Measurements from ENCODE around the gene WNT3. TPM values are rescaled to one million over a fixed set of nuclear protein-coding genes. Genes with fewer than 3 reads are reported as not detected.

The WNT3 gene
- total and polyA plus RNA-seq, 2 donors (not counting 1 experiment from before 2014, with no cell fraction given): 0.86 to 1.4 TPM

DNA sequence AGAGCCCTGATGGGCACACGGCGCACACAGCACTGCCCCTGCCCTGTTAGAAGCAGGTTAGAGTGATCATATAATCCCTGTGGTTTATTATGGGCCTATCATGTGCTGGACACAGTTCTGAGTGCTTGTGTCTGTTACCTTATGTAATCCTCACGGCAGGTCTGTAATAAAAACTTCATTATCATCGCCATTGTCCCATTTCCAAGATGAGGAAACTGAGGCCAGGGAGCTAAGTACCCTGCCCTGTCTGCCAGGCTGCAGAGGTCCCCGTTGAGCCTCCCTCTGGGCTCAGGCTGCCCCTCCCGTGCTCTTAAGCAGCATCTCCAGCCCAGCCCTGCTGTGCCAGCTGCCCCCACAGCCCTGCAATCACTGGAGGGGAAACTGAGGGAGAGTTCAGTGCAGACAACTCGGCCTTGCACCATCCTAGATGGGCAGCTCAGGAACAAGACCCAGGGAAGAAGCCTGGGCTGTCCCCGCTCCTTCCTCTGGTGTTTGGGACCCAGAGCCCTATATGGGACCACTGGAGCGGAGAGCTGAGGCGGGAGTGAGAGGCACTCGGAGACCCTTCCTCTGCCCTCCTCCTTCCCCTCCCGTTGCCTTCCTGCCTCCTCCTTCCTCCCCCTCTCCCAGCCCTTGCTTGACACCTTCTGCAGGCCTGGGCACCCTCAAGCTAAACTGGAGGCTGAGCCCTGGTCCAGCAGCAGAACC, 42.0 kb downstream of the WNT3 start:
- DNase-seq (no peak), ATAC-seq (ENCODE audit: low read depth) (no peak)
- TF ChIP-seq CTCF (IDR thresholded peaks at IDR 0.05) (no peak), EZH2 (IDR thresholded peaks at IDR 0.05; ENCODE audit: borderline replicate concordance, insufficient read depth, low read depth, low read length, poor library complexity, severe bottlenecking) (no peak)
- peaks cover 20% of the 10 kb centered on the region for H3K4me1 Mint-ChIP-seq
- H3K27me3 ChIP-seq (replicated peaks in 1 of 4; ENCODE audit: control extremely low read depth in 1 of 4, control insufficient read depth in 3 of 4, insufficient read depth in 4 of 4, low read length in 3 of 4): peaks cover 0 to 11% (median 0%) of the 10 kb centered on the region in 4 experiments
- no peaks in the 10 kb centered on the region for H3K27me3 Mint-ChIP-seq
- H3K36me3 ChIP-seq (replicated peaks in 1 of 2; ENCODE audit: control extremely low read depth in 1 of 2, control insufficient read depth in 1 of 2, extremely low read depth in 1 of 2, insufficient read depth in 2 of 2, low read length in 1 of 2): no peaks in the 10 kb centered on the region
- H3K4me3 ChIP-seq (ENCODE audit: control extremely low read depth in 1 of 5, extremely low read depth in 1 of 5, insufficient read depth in 1 of 5, low read depth in 2 of 5, low read length in 4 of 5): no peak overlapping the region
- H3K9ac ChIP-seq (ENCODE audit: low read length): no peak overlapping the region
- no peak overlapping the region for H3K27ac Mint-ChIP-seq
- H4K20me1 ChIP-seq (ENCODE audit: control insufficient read depth, insufficient read depth, low read length, poor library complexity, severe bottlenecking): no peaks in the 10 kb centered on the region
- no peak overlapping the region for H3K27ac ChIP-seq (ENCODE audit: low read length in 2 of 2)
- no peak overlapping the region for H2AFZ ChIP-seq (ENCODE audit: insufficient read depth, low read depth, low read length, poor library complexity, severe bottlenecking)
- H3K4me2 ChIP-seq (replicated peaks; ENCODE audit: low read depth, low read length, poor library complexity, severe bottlenecking): no peak overlapping the region
- POLR2A ChIA-PET: no interaction called here
- WGBS (ENCODE audit: insufficient coverage): 80% methylated on average over 12 of the region's 12 CpGs
- no peaks in the 10 kb centered on the region for H3K9me3 ChIP-seq (ENCODE audit: control extremely low read depth in 1 of 3, control insufficient read depth in 2 of 3, insufficient read depth in 1 of 3, low read length in 2 of 3)
- no peaks in the 10 kb centered on the region for H3K9me3 Mint-ChIP-seq (ENCODE audit: insufficient read depth)
- no peaks in the 10 kb centered on the region for H3K79me2 ChIP-seq (ENCODE audit: control insufficient read depth, insufficient read depth, low read length)
- CTCF ChIA-PET: no interaction called here
- no peak overlapping the region for H3K4me3 Mint-ChIP-seq
- intact Hi-C loops (cut with micrococcal nuclease): no loop called here
- peaks cover 13 to 30% of the 10 kb centered on the region in 2 donors for H3K4me1 ChIP-seq (ENCODE audit: control insufficient read depth in 2 of 2, insufficient read depth in 2 of 2, low read length in 2 of 2)

DNA sequence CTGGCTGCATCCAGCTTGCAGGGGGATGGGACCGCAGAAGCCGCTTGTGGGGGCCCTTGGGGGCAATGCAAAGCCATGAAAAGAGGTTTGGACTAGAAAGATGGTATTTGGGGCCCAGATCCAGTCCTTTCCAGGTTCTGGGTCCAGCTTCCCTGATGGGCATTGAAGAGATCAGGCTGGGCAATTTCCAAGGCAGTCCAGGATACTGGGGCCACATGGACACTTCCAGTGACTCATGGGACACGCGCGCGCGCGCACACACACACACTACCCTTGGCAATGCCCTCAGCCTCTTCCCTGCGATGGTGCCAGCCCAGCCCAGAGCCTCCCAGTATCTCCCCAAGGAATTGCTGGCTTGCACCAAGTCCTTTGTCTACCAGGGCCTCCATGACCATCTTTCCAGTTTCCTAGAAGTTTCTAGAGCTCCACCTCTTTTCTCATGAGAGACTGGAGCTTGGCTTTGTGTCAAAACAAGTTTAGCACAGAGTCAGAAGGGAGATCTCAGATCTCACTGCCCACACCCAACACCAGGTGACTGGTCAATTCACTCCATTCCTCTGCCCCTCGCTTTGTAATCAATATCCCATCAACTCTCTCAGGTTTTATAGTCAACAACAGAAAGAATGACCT, 44.3 kb downstream of the WNT3 start:
- POLR2A ChIA-PET: no interaction called here
- H3K4me3 Mint-ChIP-seq: peak overlapping the region; percentile 52
- DNase-seq: no peak
- H3K9me3 ChIP-seq (ENCODE audit: control extremely low read depth in 1 of 3, control insufficient read depth in 2 of 3, insufficient read depth in 1 of 3, low read length in 2 of 3): peaks cover 0 to 4% (median 0%) of the 10 kb centered on the region in 3 donors
- TF ChIP-seq CTCF (IDR thresholded peaks at IDR 0.05): no peak
- TF ChIP-seq EZH2 (IDR thresholded peaks at IDR 0.05; ENCODE audit: borderline replicate concordance, insufficient read depth, low read depth, low read length, poor library complexity, severe bottlenecking): no peak
- peaks cover 25 to 45% of the 10 kb centered on the region in 2 donors for H3K4me1 ChIP-seq (ENCODE audit: control insufficient read depth in 2 of 2, insufficient read depth in 2 of 2, low read length in 2 of 2)
- no peaks in the 10 kb centered on the region for H3K9me3 Mint-ChIP-seq (ENCODE audit: insufficient read depth)
- no peak overlapping the region for H3K27ac ChIP-seq (ENCODE audit: low read length in 2 of 2)
- H3K4me1 Mint-ChIP-seq: peaks cover 31% of the 10 kb centered on the region
- no peak overlapping the region for H3K27ac Mint-ChIP-seq
- H3K4me2 ChIP-seq (replicated peaks; ENCODE audit: low read depth, low read length, poor library complexity, severe bottlenecking): no peak overlapping the region
- H3K27me3 Mint-ChIP-seq: no peaks in the 10 kb centered on the region
- no peaks in the 10 kb centered on the region for H3K79me2 ChIP-seq (ENCODE audit: control insufficient read depth, insufficient read depth, low read length)
- ATAC-seq (ENCODE audit: low read depth): no peak
- H3K27me3 ChIP-seq (replicated peaks in 1 of 4; ENCODE audit: control extremely low read depth in 1 of 4, control insufficient read depth in 3 of 4, insufficient read depth in 4 of 4, low read length in 3 of 4): peaks cover 0 to 28% (median 0%) of the 10 kb centered on the region in 4 experiments
- 98% methylated on average over 9 of the region's 10 CpGs for WGBS (ENCODE audit: insufficient coverage)
- no peaks in the 10 kb centered on the region for H4K20me1 ChIP-seq (ENCODE audit: control insufficient read depth, insufficient read depth, low read length, poor library complexity, severe bottlenecking)
- CTCF ChIA-PET: interaction anchor here (1.2 kb wide), 1 partner anchor 9 kb away, joined by 3 read pairs; no protein-coding TSS in a partner anchor
- no peak overlapping the region for H2AFZ ChIP-seq (ENCODE audit: insufficient read depth, low read depth, low read length, poor library complexity, severe bottlenecking)
- H3K36me3 ChIP-seq (replicated peaks in 1 of 2; ENCODE audit: control extremely low read depth in 1 of 2, control insufficient read depth in 1 of 2, extremely low read depth in 1 of 2, insufficient read depth in 2 of 2, low read length in 1 of 2): no peaks in the 10 kb centered on the region
- intact Hi-C loops (cut with micrococcal nuclease): no loop called here
- no peak overlapping the region for H3K9ac ChIP-seq (ENCODE audit: low read length)
- no peak overlapping the region for H3K4me3 ChIP-seq (ENCODE audit: control extremely low read depth in 1 of 5, extremely low read depth in 1 of 5, insufficient read depth in 1 of 5, low read depth in 2 of 5, low read length in 4 of 5)
